Endothelial cell of umbilical vein (primary cell): ENCODE measurements around the gene ENG. TPM values are rescaled to one million over a fixed set of nuclear protein-coding genes. Genes with fewer than 3 reads are reported as not detected.

Source experiments
- BruUV-seq: library from RNA; stranded (reverse); fragments of 400-500 nt; replicated peaks from 2 replicates; lab custom pipeline; 2021; lab: Mats Ljungman, UMichigan
- CTCF ChIA-PET: fragments of 300-600, 350-600 bp; sonication (Branson Sonifier 250); formaldehyde crosslinking; loops from one replicate; lab custom pipeline; 2021; ENCODE audit warnings: antibody characterized with exemption, inconsistent platforms; lab: Charles Lee
- POLR2A ChIA-PET: fragments of 300-600, 350-600 bp; sonication (Branson Sonifier 250); formaldehyde crosslinking; loops from one replicate; lab custom pipeline; 2021; ENCODE audit warnings: antibody characterized with exemption, inconsistent platforms; lab: Charles Lee
- DNase-seq: peaks from one replicate; pipeline ENCODE4 v3.0.0-alpha.2; 2011; ENCODE audit warnings: low read depth, low spot score
- FAIRE-seq: peaks from 2 replicates; lab custom pipeline; 2011; peaks lifted over from hg19 to GRCh38; lab: Jason Lieb, UNC
- H2AFZ ChIP-seq: 2 replicates; pipeline ENCODE4 v1.6.0; 2012; ENCODE audit warnings: low read depth, low read length, control low read depth, inconsistent platforms
- H3K27ac ChIP-seq: 2 replicates; pipeline ENCODE4 v1.5.1; 2011; ENCODE audit warnings: low read depth, mild to moderate bottlenecking, control low read depth, low read length, moderate library complexity; ENCODE audit not compliant: insufficient read depth
- H3K27me3 ChIP-seq, 2 experiments: 2 replicates each; pipeline versions ENCODE4 v1.6.0 to v1.6.1; 2011; ENCODE audit warnings: low read length in 2 of 2, mixed read lengths in 1 of 2; ENCODE audit not compliant: control insufficient read depth in 2 of 2, insufficient read depth in 2 of 2
- H3K36me3 ChIP-seq, 2 experiments: 2 replicates in 1 of 2; 3 replicates in 1 of 2; pipeline ENCODE4 v1.5.1; 2011; ENCODE audit warnings: low read length in 2 of 2, mild to moderate bottlenecking in 1 of 2, moderate library complexity in 1 of 2; ENCODE audit not compliant: control insufficient read depth in 2 of 2, insufficient read depth in 2 of 2; ENCODE audit errors: extremely low read depth in 1 of 2
- H3K4me1 ChIP-seq: 3 replicates; pipeline ENCODE4 v1.5.1; 2011; ENCODE audit warnings: mild to moderate bottlenecking, low read length; ENCODE audit not compliant: control insufficient read depth, insufficient read depth; ENCODE audit errors: extremely low read depth
- H3K4me2 ChIP-seq: 2 replicates; pipeline ENCODE4 v1.6.1; 2011; ENCODE audit warnings: low read length, control low read depth, mixed read lengths; ENCODE audit not compliant: insufficient read depth
- H3K4me3 ChIP-seq, 3 experiments: fragments of 200-600 bp in 1 of 3; sonication (generic), shearing (Covaris generic) in 1 of 3; replicated peaks in 1 of 3; 2 replicates each; pipeline ENCODE4 v1.5.1; 2011 to 2016; ENCODE audit warnings: control low read depth in 3 of 3, low read length in 3 of 3, mild to moderate bottlenecking in 2 of 3, inconsistent platforms in 1 of 3, low read depth in 1 of 3, moderate library complexity in 1 of 3; ENCODE audit not compliant: insufficient read depth in 1 of 3
- H3K79me2 ChIP-seq: 2 replicates; pipeline ENCODE4 v1.6.0; 2012; ENCODE audit warnings: low read length, inconsistent platforms; ENCODE audit not compliant: control insufficient read depth, insufficient read depth
- H3K9ac ChIP-seq: replicated peaks from 2 replicates; pipeline ENCODE3; 2011; ENCODE audit warnings: low read length, control low read depth; ENCODE audit not compliant: insufficient read depth; ENCODE audit errors: extremely low read depth
- H3K9me1 ChIP-seq: replicated peaks from 3 replicates; pipeline ENCODE4 v1.6.0; 2011; ENCODE audit warnings: mild to moderate bottlenecking, low read length; ENCODE audit not compliant: control insufficient read depth, insufficient read depth; ENCODE audit errors: extremely low read depth
- H3K9me3 ChIP-seq: replicated peaks from 2 replicates; pipeline ENCODE4 v1.5.1; 2012; ENCODE audit warnings: low read length, inconsistent platforms; ENCODE audit not compliant: control insufficient read depth, insufficient read depth
- H4K20me1 ChIP-seq: replicated peaks from 2 replicates; pipeline ENCODE3; 2011; ENCODE audit warnings: mild to moderate bottlenecking, low read length; ENCODE audit not compliant: control insufficient read depth, insufficient read depth; ENCODE audit errors: extremely low read depth
- EZH2 ChIP-seq: IDR thresholded peaks from 2 replicates; pipeline ENCODE4 v1.6.1; 2012; ENCODE audit warnings: borderline replicate concordance, low read depth, mild to moderate bottlenecking, moderate library complexity, low read length, inconsistent platforms; ENCODE audit not compliant: severe bottlenecking
- FOS ChIP-seq: IDR thresholded peaks from 2 replicates; pipeline ENCODE4 v1.6.1; 2011; ENCODE audit warnings: mild to moderate bottlenecking, low read length, moderate library complexity, borderline replicate concordance; ENCODE audit not compliant: insufficient read depth
- GATA2 ChIP-seq: IDR thresholded peaks from 2 replicates; pipeline ENCODE4 v1.7.0; 2011; ENCODE audit warnings: low read depth, mild to moderate bottlenecking, moderate library complexity, mixed read lengths, low read length; ENCODE audit not compliant: insufficient read length, insufficient read depth
- JUN ChIP-seq: IDR thresholded peaks from 2 replicates; pipeline ENCODE4 v1.6.1; 2011; ENCODE audit warnings: borderline replicate concordance, low read depth; ENCODE audit not compliant: insufficient read length, insufficient read depth
- MYC ChIP-seq: IDR thresholded peaks from one replicate; pipeline ENCODE4 v1.6.1; 2011; ENCODE audit warnings: mild to moderate bottlenecking, low read depth, low read length
- POLR2A ChIP-seq: IDR thresholded peaks from 2 replicates; pipeline ENCODE4 v1.6.1; 2012; ENCODE audit warnings: low read depth, mild to moderate bottlenecking, control low read depth, low read length
- POLR2AphosphoS5 ChIP-seq: IDR thresholded peaks from 2 replicates; pipeline ENCODE4 v1.6.1; 2012; ENCODE audit warnings: low read depth, mild to moderate bottlenecking, control low read depth, low read length, moderate library complexity; ENCODE audit not compliant: insufficient read depth
- dilution Hi-C: fragments of 300-500 bp; cut with MboI; formaldehyde crosslinking; loops from one replicate; pipeline ENCODE4 v1.15.0; 2019; ENCODE audit warnings: low sequenced_read_pairs; ENCODE audit not compliant: extremely low pct_ligation_motif_present
- intact Hi-C: fragments of 100-400 bp; cut with micrococcal nuclease; formaldehyde crosslinking; loops from one replicate; pipeline ENCODE4 v1.10.0; 2022
- polyA plus RNA-seq, 4 experiments: library from polyadenylated mRNA; depleted of rRNA in 3 of 4; stranded (reverse) in 3 of 4; unstranded in 1 of 4; fragments of >200 nt; gene quantifications; 2 replicates each; pipeline versions ENCODE4 v1.2.1 to v1.2.3, GENCODE V29; 2011 to 2012; ENCODE audit warnings: missing spikeins in 1 of 4
- total RNA-seq: library from RNA; stranded (reverse); gene quantifications from 2 replicates; pipeline ENCODE4 v1.2.3, GENCODE V29; 2021
- TF ChIP-seq, protein P1 (sequence below): IDR thresholded peaks from 2 replicates; pipeline ENCODE4 v1.6.1; 2011; ENCODE audit not compliant: insufficient read depth, insufficient read length

ENG gene
- total and polyA plus RNA-seq, 2 donors (not counting 3 experiments of a cell fraction or from before 2014, with no cell fraction given), result 338 to 728 TPM

DNA sequence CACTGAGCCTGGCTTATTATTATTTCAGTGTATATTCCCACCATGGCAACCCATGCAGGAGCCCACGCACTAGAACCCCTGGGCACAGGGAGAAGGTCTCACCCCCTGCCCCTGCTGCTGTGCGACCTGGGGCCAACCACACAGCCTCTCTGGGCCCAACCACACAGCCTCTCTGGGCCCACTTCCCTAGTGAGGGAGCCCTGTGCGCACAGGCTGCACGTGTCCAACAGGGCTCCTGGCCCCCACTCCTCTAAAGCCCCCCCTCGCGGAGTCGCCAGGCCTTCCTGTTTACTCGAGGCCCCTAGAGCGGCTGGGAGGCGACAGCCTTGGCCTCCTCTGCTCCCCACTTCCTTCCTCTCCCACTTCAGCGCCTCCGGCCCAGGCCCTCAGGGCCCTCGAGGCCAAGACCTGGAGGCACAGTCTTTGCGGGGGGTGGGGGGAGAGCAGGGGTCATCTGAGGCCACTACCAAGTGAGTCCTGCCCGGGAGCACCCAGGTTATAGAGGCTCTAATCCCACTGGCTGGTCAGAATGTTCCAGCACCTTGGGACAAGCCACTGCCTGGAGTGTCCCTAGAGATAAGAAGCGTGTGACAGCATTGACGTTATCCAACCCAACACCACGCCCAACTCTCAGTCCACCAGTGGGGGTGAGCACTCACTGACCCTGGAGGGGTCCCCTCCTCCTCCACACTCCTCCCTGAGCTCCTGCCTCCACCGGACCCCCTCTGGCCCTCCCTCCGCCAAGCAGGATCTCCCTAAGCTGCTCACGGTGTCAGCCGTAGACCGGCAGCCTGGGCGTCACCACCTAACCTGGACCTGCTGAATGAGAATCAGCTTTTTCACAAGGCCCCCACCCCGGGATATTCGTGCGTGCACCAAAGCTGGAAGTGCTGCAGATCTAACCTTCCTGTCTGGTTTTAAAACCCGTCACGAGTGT lies 7.9 kb upstream of the ENG start:
- ChIA-PET POLR2A (interaction anchor here (1.4 kb wide), 1 partner anchor 10 kb away, joined by 3 read pairs; no protein-coding TSS in a partner anchor), CTCF (interaction anchor here (1.0 to 1.3 kb wide), 7 partner anchors 8 to 59 kb away, joined by 3 to 8 read pairs (median 3); no protein-coding TSS in a partner anchor)
- Histone ChIP-seq H3K79me2 (no peaks in the 10 kb centered on the region), H4K20me1 (no peaks in the 10 kb centered on the region), H3K9me3 (no peaks in the 10 kb centered on the region), H3K36me3 (no peaks in the 10 kb centered on the region), H3K27me3 (no peaks in the 10 kb centered on the region), H3K9me1 (no peaks in the 10 kb centered on the region), H3K4me2 (no peak overlapping the region), H3K4me1 (peaks cover 36% of the 10 kb centered on the region), H3K9ac (no peak overlapping the region), H3K27ac (peak overlapping the region; percentile 62), H3K4me3 (no peak overlapping the region), H2AFZ (peak overlapping the region; percentile 4)
- FAIRE-seq (peak; percentile 76), DNase-seq (peak; percentile 77)
- intact Hi-C loops, result no loop called here
- TF ChIP-seq EZH2, result no peak
- TF ChIP-seq JUN, result no peak
- TF ChIP-seq GATA2, result no peak
- TF ChIP-seq MYC, result peak; percentile 82
- TF ChIP-seq POLR2A, result no peak
- peak; percentile 92 for TF ChIP-seq POLR2AphosphoS5
- TF ChIP-seq FOS, result peak; percentile 4
- TF ChIP-seq, protein P1, sequence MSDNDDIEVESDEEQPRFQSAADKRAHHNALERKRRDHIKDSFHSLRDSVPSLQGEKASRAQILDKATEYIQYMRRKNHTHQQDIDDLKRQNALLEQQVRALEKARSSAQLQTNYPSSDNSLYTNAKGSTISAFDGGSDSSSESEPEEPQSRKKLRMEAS, result peak; percentile 79
- BruUV-seq, result no TSS peak
- dilution Hi-C loops, result no loop called here
